ENCODE measurements around the gene SSH2. TPM values are rescaled to one million over a fixed set of nuclear protein-coding genes. Genes with fewer than 3 reads are reported as not detected.

The SSH2 gene
- total and polyA plus RNA-seq, 2 donors (not counting 1 experiment from before 2014, with no cell fraction given) = 51.5 to 183 TPM

- no peak overlapping the region for H3K9ac ChIP-seq (ENCODE audit: low read length)
- no peak for ATAC-seq (ENCODE audit: low read depth)
- CTCF ChIA-PET = interaction anchor here (1.0 kb wide), 1 partner anchor 18 kb away, joined by 5 read pairs; no protein-coding TSS in a partner anchor
Measured at GRCh38 chr17:29825604-29826003, 104.4 kb downstream of the SSH2 start.

GRCh38 chr17:29821897-29822296, 108.1 kb downstream of the SSH2 start:
- H3K27ac ChIP-seq (ENCODE audit: low read length in 2 of 2) = no peak overlapping the region
- DNase-seq = no peak
- no peak overlapping the region for H2AFZ ChIP-seq (ENCODE audit: insufficient read depth, low read depth, low read length, poor library complexity, severe bottlenecking)
- Mint-ChIP-seq H3K27ac (no peak overlapping the region), H3K9me3 (ENCODE audit: insufficient read depth) (no peaks in the 10 kb centered on the region), H3K27me3 (no peaks in the 10 kb centered on the region), H3K4me1 (no peaks in the 10 kb centered on the region), H3K4me3 (no peak overlapping the region)
- no peak for ATAC-seq (ENCODE audit: low read depth)
- no CpG with 5 or more reads among the region's 1 CpG for WGBS (ENCODE audit: insufficient coverage)
- no peaks in the 10 kb centered on the region for H4K20me1 ChIP-seq (ENCODE audit: control insufficient read depth, insufficient read depth, low read length, poor library complexity, severe bottlenecking)
- H3K27me3 ChIP-seq (replicated peaks in 1 of 4; ENCODE audit: control extremely low read depth in 1 of 4, control insufficient read depth in 3 of 4, insufficient read depth in 4 of 4, low read length in 3 of 4) = no peaks in the 10 kb centered on the region
- ChIA-PET POLR2A (no interaction called here), CTCF (interaction anchor here (0.6 to 2.1 kb wide), 3 partner anchors 19 to 199 kb away, joined by 3 to 7 read pairs (median 5); no protein-coding TSS in a partner anchor)
- intact Hi-C loops (cut with micrococcal nuclease) = no loop called here
- H3K36me3 ChIP-seq (replicated peaks in 1 of 2; ENCODE audit: control extremely low read depth in 1 of 2, control insufficient read depth in 1 of 2, extremely low read depth in 1 of 2, insufficient read depth in 2 of 2, low read length in 1 of 2) = peaks cover 0 to 2% of the 10 kb centered on the region in 2 experiments
- peaks cover 2% of the 10 kb centered on the region for H3K79me2 ChIP-seq (ENCODE audit: control insufficient read depth, insufficient read depth, low read length)
- no peak overlapping the region for H3K4me3 ChIP-seq (ENCODE audit: control extremely low read depth in 1 of 5, extremely low read depth in 1 of 5, insufficient read depth in 1 of 5, low read depth in 2 of 5, low read length in 4 of 5)
- no peaks in the 10 kb centered on the region for H3K4me1 ChIP-seq (ENCODE audit: control insufficient read depth in 2 of 2, insufficient read depth in 2 of 2, low read length in 2 of 2)
- H3K4me2 ChIP-seq (replicated peaks; ENCODE audit: low read depth, low read length, poor library complexity, severe bottlenecking) = no peak overlapping the region
- no peaks in the 10 kb centered on the region for H3K9me3 ChIP-seq (ENCODE audit: control extremely low read depth in 1 of 3, control insufficient read depth in 2 of 3, insufficient read depth in 1 of 3, low read length in 2 of 3)
- no peak for TF ChIP-seq CTCF (IDR thresholded peaks at IDR 0.05)
- TF ChIP-seq EZH2 (IDR thresholded peaks at IDR 0.05; ENCODE audit: borderline replicate concordance, insufficient read depth, low read depth, low read length, poor library complexity, severe bottlenecking) = no peak
- no peak overlapping the region for H3K9ac ChIP-seq (ENCODE audit: low read length)

More at GRCh38 chr17:29825604-29826003, 104.4 kb downstream of the SSH2 start:
- Histone ChIP-seq H3K79me2 (ENCODE audit: control insufficient read depth, insufficient read depth, low read length) (peaks cover 2% of the 10 kb centered on the region), H3K27me3 (replicated peaks in 1 of 4; ENCODE audit: control extremely low read depth in 1 of 4, control insufficient read depth in 3 of 4, insufficient read depth in 4 of 4, low read length in 3 of 4) (no peaks in the 10 kb centered on the region), H3K4me3 (ENCODE audit: control extremely low read depth in 1 of 5, extremely low read depth in 1 of 5, insufficient read depth in 1 of 5, low read depth in 2 of 5, low read length in 4 of 5) (no peak overlapping the region), H3K9me3 (ENCODE audit: control extremely low read depth in 1 of 3, control insufficient read depth in 2 of 3, insufficient read depth in 1 of 3, low read length in 2 of 3) (no peaks in the 10 kb centered on the region), H3K4me1 (ENCODE audit: control insufficient read depth in 2 of 2, insufficient read depth in 2 of 2, low read length in 2 of 2) (no peaks in the 10 kb centered on the region), H3K27ac (ENCODE audit: low read length in 2 of 2) (no peak overlapping the region), H3K36me3 (replicated peaks in 1 of 2; ENCODE audit: control extremely low read depth in 1 of 2, control insufficient read depth in 1 of 2, extremely low read depth in 1 of 2, insufficient read depth in 2 of 2, low read length in 1 of 2) (peaks cover 0 to 2% of the 10 kb centered on the region in 2 experiments), H2AFZ (ENCODE audit: insufficient read depth, low read depth, low read length, poor library complexity, severe bottlenecking) (no peak overlapping the region), H3K4me2 (replicated peaks; ENCODE audit: low read depth, low read length, poor library complexity, severe bottlenecking) (no peak overlapping the region), H4K20me1 (ENCODE audit: control insufficient read depth, insufficient read depth, low read length, poor library complexity, severe bottlenecking) (no peaks in the 10 kb centered on the region)
- POLR2A ChIA-PET = no interaction called here
- Mint-ChIP-seq H3K27me3 (no peaks in the 10 kb centered on the region), H3K9me3 (ENCODE audit: insufficient read depth) (no peaks in the 10 kb centered on the region), H3K27ac (no peak overlapping the region), H3K4me1 (peaks cover 6% of the 10 kb centered on the region), H3K4me3 (no peak overlapping the region)
- no peak for TF ChIP-seq EZH2 (IDR thresholded peaks at IDR 0.05; ENCODE audit: borderline replicate concordance, insufficient read depth, low read depth, low read length, poor library complexity, severe bottlenecking)
- no peak for TF ChIP-seq CTCF (IDR thresholded peaks at IDR 0.05)
- WGBS (ENCODE audit: insufficient coverage) = no CpG with 5 or more reads among the region's 3 CpGs
- intact Hi-C loops (cut with micrococcal nuclease) = no loop called here
- DNase-seq = no peak

All from B cell (primary cell).